Right lobe of liver (tissue), 4 donors: ENCODE measurements around the gene PBX2.
A peak's percentile ranks its signal among the peaks of the same experiment; 100 is the strongest.

Experiments used
- POLR2A ChIP-seq: fragments of 450-650 bp; IDR thresholded peaks from one replicate; pipeline ENCODE4 v1.6.1; 2017; ENCODE audit warnings: antibody characterized with exemption, mild to moderate bottlenecking
- TF ChIP-seq, protein P1 (sequence below), 4 donors: fragments of 200-600 bp in 3 of 4; fragments of 450-650 bp in 1 of 4; IDR thresholded peaks; one replicate each; pipeline versions ENCODE4 v1.5.1 to v1.8.0; 2016 to 2022; ENCODE audit warnings: antibody characterized with exemption in 4 of 4, mild to moderate bottlenecking in 2 of 4
- donor health status: DM: no; HTN: no; CAD: no.
- donor health status: DM: no; HTN: no; CAD: no.
- donor health status: DM: no; HTN: yes; CAD: no.

DNA sequence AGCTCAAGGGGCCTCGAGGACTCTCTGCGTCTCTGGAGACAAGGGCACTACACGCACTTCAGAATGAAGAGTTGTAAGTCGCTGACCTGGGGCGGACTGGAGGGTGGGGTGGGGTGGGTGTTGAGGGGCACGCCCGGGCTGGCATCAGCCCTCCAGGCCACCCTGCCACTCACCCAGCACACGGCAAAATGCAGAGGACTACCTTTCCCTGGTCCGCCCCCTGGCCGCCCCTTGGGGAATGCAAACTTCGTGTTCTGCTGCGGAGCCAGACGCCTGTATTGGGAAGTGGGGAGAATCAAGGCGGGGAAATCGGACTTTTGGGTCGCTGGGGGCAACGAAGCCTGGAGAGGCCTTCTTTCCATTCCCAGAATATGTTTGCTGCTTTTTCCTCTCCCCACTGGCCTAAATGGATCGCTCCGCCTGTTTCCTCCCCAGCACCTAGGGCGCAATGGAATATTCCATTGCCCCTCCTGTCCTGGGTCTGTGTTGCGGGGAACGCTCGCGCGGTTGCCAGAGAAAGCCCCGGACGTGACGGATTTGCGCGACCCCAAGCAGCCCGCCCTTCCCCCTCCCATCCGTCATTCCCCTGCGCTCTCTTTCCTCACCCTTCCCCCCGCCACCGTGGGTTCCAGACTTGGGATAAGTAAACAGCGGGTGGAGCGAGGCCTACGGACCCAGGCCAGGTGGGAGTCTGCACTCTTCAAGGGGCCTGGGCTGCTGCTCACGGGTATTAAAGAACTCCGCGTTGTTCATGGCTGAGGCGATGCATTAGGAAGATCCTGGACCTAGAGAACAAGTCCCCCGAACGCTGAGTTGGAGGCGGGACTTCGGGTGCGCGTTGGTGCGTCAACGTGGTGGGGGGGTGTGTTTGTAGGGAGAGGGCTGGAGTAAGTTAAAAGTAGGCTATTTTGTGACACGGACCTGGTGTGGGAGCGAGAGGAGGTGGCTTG, 36.2 kb downstream of the PBX2 start, which contains the start of gene PPT2:
- TF ChIP-seq, protein P1, sequence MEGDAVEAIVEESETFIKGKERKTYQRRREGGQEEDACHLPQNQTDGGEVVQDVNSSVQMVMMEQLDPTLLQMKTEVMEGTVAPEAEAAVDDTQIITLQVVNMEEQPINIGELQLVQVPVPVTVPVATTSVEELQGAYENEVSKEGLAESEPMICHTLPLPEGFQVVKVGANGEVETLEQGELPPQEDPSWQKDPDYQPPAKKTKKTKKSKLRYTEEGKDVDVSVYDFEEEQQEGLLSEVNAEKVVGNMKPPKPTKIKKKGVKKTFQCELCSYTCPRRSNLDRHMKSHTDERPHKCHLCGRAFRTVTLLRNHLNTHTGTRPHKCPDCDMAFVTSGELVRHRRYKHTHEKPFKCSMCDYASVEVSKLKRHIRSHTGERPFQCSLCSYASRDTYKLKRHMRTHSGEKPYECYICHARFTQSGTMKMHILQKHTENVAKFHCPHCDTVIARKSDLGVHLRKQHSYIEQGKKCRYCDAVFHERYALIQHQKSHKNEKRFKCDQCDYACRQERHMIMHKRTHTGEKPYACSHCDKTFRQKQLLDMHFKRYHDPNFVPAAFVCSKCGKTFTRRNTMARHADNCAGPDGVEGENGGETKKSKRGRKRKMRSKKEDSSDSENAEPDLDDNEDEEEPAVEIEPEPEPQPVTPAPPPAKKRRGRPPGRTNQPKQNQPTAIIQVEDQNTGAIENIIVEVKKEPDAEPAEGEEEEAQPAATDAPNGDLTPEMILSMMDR (IDR thresholded peaks at IDR 0.05), result peak in 1 of 4 donors; percentile 12
- TF ChIP-seq POLR2A, result no peak
